A549 (cell line): Measurements from ENCODE around the gene CRYGN. TPM values are rescaled to one million over a fixed set of nuclear protein-coding genes. Genes with fewer than 3 reads are reported as not detected.

Experiments used
- ATAC-seq, 2 experiments: fragments of 200-7000 bp in 1 of 2; fragments of >200 bp in 1 of 2; cut with Nextera tagmentation in 1 of 2; cut with Tn5 transposase in 1 of 2; 3 replicates each; pipeline versions ENCODE4 v1.8.0 to v1.9.1; 2018 to 2020; ENCODE audit warnings: mild to moderate bottlenecking in 1 of 2, moderate library complexity in 1 of 2
- CTCF ChIA-PET: fragments of 300-600 bp; sonication (Branson Sonifier 250); formaldehyde crosslinking; extraction: SDS; loops from one replicate; lab custom pipeline; 2021; ENCODE audit warnings: antibody characterized with exemption, inconsistent platforms; lab: Yijun Ruan, JAX
- POLR2A ChIA-PET: fragments of 350-600 bp; formaldehyde crosslinking; extraction: SDS; loops from one replicate; lab custom pipeline; 2021; ENCODE audit warnings: antibody characterized with exemption, inconsistent platforms; lab: Yijun Ruan, JAX
- DNase-seq, 2 experiments: peaks; one replicate each; pipeline versions ENCODE4 v3.0.0 to v3.0.0-alpha.2; 2011 to 2016; ENCODE audit warnings: low read depth in 1 of 2, low spot score in 1 of 2
- FAIRE-seq: peaks from 2 replicates; lab custom pipeline; 2011; peaks lifted over from hg19 to GRCh38; lab: Jason Lieb, UNC
- H3K27ac ChIP-seq, 2 experiments: fragments of >200 bp; sonication (Bioruptor Twin); formaldehyde crosslinking; 3 replicates each; pipeline ENCODE4 v1.5.1; 2016 to 2017
- H3K4me1 ChIP-seq: fragments of >200 bp; sonication (Bioruptor Twin); formaldehyde crosslinking; 3 replicates; pipeline ENCODE4 v1.6.1; 2016
- H3K4me2 ChIP-seq: fragments of >200 bp; sonication (Bioruptor Twin); formaldehyde crosslinking; 3 replicates; pipeline ENCODE4 v1.6.1; 2016
- H3K4me3 ChIP-seq: fragments of >200 bp; sonication (Bioruptor Twin); formaldehyde crosslinking; 3 replicates; pipeline ENCODE4 v1.5.1; 2016
- H3K9me3 ChIP-seq: fragments of >200 bp; sonication (Bioruptor Twin); formaldehyde crosslinking; 3 replicates; pipeline ENCODE4 v1.6.1; 2016
- BHLHE40 ChIP-seq: IDR thresholded peaks from 2 replicates; pipeline ENCODE4 v1.6.1; 2012; ENCODE audit warnings: low read depth, low read length, inconsistent platforms
- CBX8 ChIP-seq: fragments of 200-600 bp; sonication (generic); IDR thresholded peaks from 2 replicates; pipeline ENCODE4 v1.6.1; 2016
- EHF ChIP-seq: fragments of 250-450 bp; sonication (Bioruptor Pico); IDR thresholded peaks from 2 replicates; pipeline ENCODE4 v1.5.0; 2020; ENCODE audit warnings: mild to moderate bottlenecking
- EHMT2 ChIP-seq: fragments of 200-600 bp; sonication (generic); IDR thresholded peaks from 2 replicates; pipeline ENCODE4 v1.6.1; 2016; ENCODE audit warnings: antibody characterized with exemption, low read depth, mild to moderate bottlenecking, moderate library complexity
- FOSB ChIP-seq: fragments of 250-450 bp; sonication (Bioruptor Pico); IDR thresholded peaks from 2 replicates; pipeline ENCODE4 v1.5.0; 2020; ENCODE audit warnings: mild to moderate bottlenecking, moderate library complexity
- FOSL2 ChIP-seq, 2 experiments: fragments of 450-650 bp in 1 of 2; fragments of >200 bp in 1 of 2; sonication (Bioruptor Twin) in 1 of 2; formaldehyde crosslinking; IDR thresholded peaks; 2 replicates each; pipeline versions ENCODE4 v1.5.0 to v1.6.1; 2016 to 2020; ENCODE audit warnings: mild to moderate bottlenecking in 1 of 2, moderate library complexity in 1 of 2
- GATA3 ChIP-seq: IDR thresholded peaks from 2 replicates; pipeline ENCODE4 v1.6.1; 2012; ENCODE audit warnings: borderline replicate concordance
- HDAC2 ChIP-seq: fragments of 200-600 bp; sonication (generic); IDR thresholded peaks from 2 replicates; pipeline ENCODE4 v1.6.1; 2016
- HEYL ChIP-seq: fragments of 250-450 bp; sonication (Bioruptor Pico); IDR thresholded peaks from 2 replicates; pipeline ENCODE4 v1.8.0; 2021; ENCODE audit warnings: mild to moderate bottlenecking, moderate library complexity
- HOXA7 ChIP-seq: fragments of 250-450 bp; sonication (Bioruptor Pico); IDR thresholded peaks from 2 replicates; pipeline ENCODE4 v1.5.0; 2020; ENCODE audit warnings: mild to moderate bottlenecking, moderate library complexity
- HOXB13 ChIP-seq: fragments of 250-450 bp; sonication (Bioruptor Pico); IDR thresholded peaks from 2 replicates; pipeline ENCODE4 v1.5.0; 2020; ENCODE audit warnings: low read depth, mild to moderate bottlenecking, moderate library complexity
- JUN ChIP-seq, 2 experiments: fragments of >200 bp; sonication (Bioruptor Twin); formaldehyde crosslinking; IDR thresholded peaks; 2 replicates in 1 of 2; 3 replicates in 1 of 2; pipeline ENCODE4 v1.6.1; 2016 to 2017
- JUNB ChIP-seq: fragments of >200 bp; sonication (Bioruptor Twin); formaldehyde crosslinking; IDR thresholded peaks from 2 replicates; pipeline ENCODE4 v1.6.1; 2016
- MYC ChIP-seq: IDR thresholded peaks from 2 replicates; pipeline ENCODE4 v1.6.1; 2012; ENCODE audit warnings: mild to moderate bottlenecking, inconsistent platforms, low read length, improper control_type of control experiment, borderline replicate concordance
- NR3C1 ChIP-seq: fragments of >200 bp; sonication (Bioruptor Twin); formaldehyde crosslinking; IDR thresholded peaks from 3 replicates; pipeline ENCODE4 v1.6.1; 2017
- PBX3 ChIP-seq: IDR thresholded peaks from 2 replicates; pipeline ENCODE4 v1.6.1; 2012
- POLR2A ChIP-seq: IDR thresholded peaks from 2 replicates; pipeline ENCODE4 v1.6.1; 2012; ENCODE audit warnings: mild to moderate bottlenecking, low read length
- RARB ChIP-seq: fragments of 250-450 bp; sonication (Bioruptor Pico); IDR thresholded peaks from 2 replicates; pipeline ENCODE4 v1.8.0; 2021; ENCODE audit warnings: mild to moderate bottlenecking, moderate library complexity
- RNF2 ChIP-seq: fragments of 200-600 bp; sonication (generic); IDR thresholded peaks from 2 replicates; pipeline ENCODE4 v1.6.1; 2016; ENCODE audit warnings: low read depth, mild to moderate bottlenecking, antibody characterized with exemption, moderate library complexity, borderline replicate concordance
- SMC3 ChIP-seq: fragments of >200 bp; sonication (Bioruptor Twin); formaldehyde crosslinking; IDR thresholded peaks from 3 replicates; pipeline ENCODE4 v1.6.1; 2018; ENCODE audit warnings: inconsistent platforms
- TFCP2L1 ChIP-seq: fragments of 250-450 bp; sonication (Bioruptor Pico); IDR thresholded peaks from 2 replicates; pipeline ENCODE4 v1.5.0; 2021; ENCODE audit warnings: mild to moderate bottlenecking
- TP53 ChIP-seq: fragments of 250-450 bp; sonication (Bioruptor Pico); IDR thresholded peaks from 2 replicates; pipeline ENCODE4 v1.5.0; 2021; ENCODE audit warnings: mild to moderate bottlenecking, moderate library complexity
- ZC3H11A ChIP-seq: fragments of 450-650 bp; IDR thresholded peaks from 2 replicates; pipeline ENCODE4 v1.6.1; 2014; ENCODE audit warnings: antibody characterized with exemption, mild to moderate bottlenecking
- ZFP36 ChIP-seq: fragments of 450-650 bp; IDR thresholded peaks from 2 replicates; pipeline ENCODE4 v1.6.1; 2014; ENCODE audit warnings: borderline replicate concordance; ENCODE audit not compliant: partially characterized antibody
- ZNF302 ChIP-seq: fragments of 250-450 bp; sonication (Bioruptor Pico); IDR thresholded peaks from 2 replicates; pipeline ENCODE4 v1.9.0; 2021; ENCODE audit warnings: inconsistent platforms, mild to moderate bottlenecking, moderate library complexity
- WGBS: methylation state at CpG from one replicate; pipeline ENCODE4 v1.1.6; 2017; ENCODE audit errors: missing lambda C conversion rate; 5-methylcytosine and 5-hydroxymethylcytosine counted together
- polyA plus RNA-seq, 4 experiments: library from polyadenylated mRNA; depleted of rRNA in 3 of 4; stranded (reverse); fragments of >200 nt; fragmentation: RNase III in 1 of 4; extraction: RNeasy Plus Mini Kit Qiagen cat#74134 plus additional on column Dnase treatment in 1 of 4; gene quantifications; 2 replicates in 3 of 4; 3 replicates in 1 of 4; pipeline ENCODE4 v1.2.3, GENCODE V29; 2011 to 2017
- TF ChIP-seq, protein P1 (sequence below): fragments of >200 bp; sonication (Bioruptor Twin); formaldehyde crosslinking; IDR thresholded peaks from 3 replicates; pipeline ENCODE4 v1.5.1; 2016

Gene CRYGN
- polyA plus RNA-seq, 2 of the 4 experiments (the other 2 are of a cell fraction) = not detected

- Histone ChIP-seq H3K4me2 (no peak overlapping the region), H3K4me1 (peaks cover 23% of the 10 kb centered on the region), H3K27ac (no peak overlapping the region), H3K9me3 (peaks cover 8% of the 10 kb centered on the region), H3K4me3 (no peak overlapping the region)
- FAIRE-seq (no peak), ATAC-seq (no peak), DNase-seq (no peak)
- no peak for TF ChIP-seq HEYL
- TF ChIP-seq, protein P1, sequence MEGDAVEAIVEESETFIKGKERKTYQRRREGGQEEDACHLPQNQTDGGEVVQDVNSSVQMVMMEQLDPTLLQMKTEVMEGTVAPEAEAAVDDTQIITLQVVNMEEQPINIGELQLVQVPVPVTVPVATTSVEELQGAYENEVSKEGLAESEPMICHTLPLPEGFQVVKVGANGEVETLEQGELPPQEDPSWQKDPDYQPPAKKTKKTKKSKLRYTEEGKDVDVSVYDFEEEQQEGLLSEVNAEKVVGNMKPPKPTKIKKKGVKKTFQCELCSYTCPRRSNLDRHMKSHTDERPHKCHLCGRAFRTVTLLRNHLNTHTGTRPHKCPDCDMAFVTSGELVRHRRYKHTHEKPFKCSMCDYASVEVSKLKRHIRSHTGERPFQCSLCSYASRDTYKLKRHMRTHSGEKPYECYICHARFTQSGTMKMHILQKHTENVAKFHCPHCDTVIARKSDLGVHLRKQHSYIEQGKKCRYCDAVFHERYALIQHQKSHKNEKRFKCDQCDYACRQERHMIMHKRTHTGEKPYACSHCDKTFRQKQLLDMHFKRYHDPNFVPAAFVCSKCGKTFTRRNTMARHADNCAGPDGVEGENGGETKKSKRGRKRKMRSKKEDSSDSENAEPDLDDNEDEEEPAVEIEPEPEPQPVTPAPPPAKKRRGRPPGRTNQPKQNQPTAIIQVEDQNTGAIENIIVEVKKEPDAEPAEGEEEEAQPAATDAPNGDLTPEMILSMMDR = no peak
- TF ChIP-seq MYC = no peak
- no peak for TF ChIP-seq ZC3H11A
- no peak for TF ChIP-seq GATA3
- TF ChIP-seq TP53 (CRISPR knock-in tag) = no peak
- no peak for TF ChIP-seq SMC3
- no peak for TF ChIP-seq HOXB13 (CRISPR knock-in tag)
- no peak for TF ChIP-seq EHF
- TF ChIP-seq CBX8 = no peak
- no peak for TF ChIP-seq HOXA7 (CRISPR knock-in tag)
- no peak for TF ChIP-seq ZNF302 (CRISPR knock-in tag)
- no peak for TF ChIP-seq FOSB
- TF ChIP-seq JUN (IDR thresholded peaks at IDR 0.05) = no peak
- no peak for TF ChIP-seq TFCP2L1
- no peak for TF ChIP-seq NR3C1
- TF ChIP-seq HDAC2 = no peak
- TF ChIP-seq PBX3 = no peak
- no peak for TF ChIP-seq FOSL2 (IDR thresholded peaks at IDR 0.05)
- TF ChIP-seq FOSL2 (CRISPR knock-in tag; IDR thresholded peaks at IDR 0.05) = no peak
- no peak for TF ChIP-seq BHLHE40
- 69% methylated on average over 4 of the region's 4 CpGs for WGBS
- ChIA-PET CTCF (interaction anchor here (0.6 to 10.9 kb wide), 7 partner anchors 8 to 616 kb away, joined by 3 to 89 read pairs (median 5); no protein-coding TSS in a partner anchor), POLR2A (no interaction called here)
Observed at GRCh38 chr7:151456782-151457181, 16.8 kb upstream of the CRYGN start.

- DNase-seq (no peak), ATAC-seq (no peak), FAIRE-seq (no peak)
- Histone ChIP-seq H3K27ac (no peak overlapping the region), H3K9me3 (0 out of 3 replicates have a peak, but pooled peaks cover 4% of the 10 kb centered on the region), H3K4me2 (no peak overlapping the region), H3K4me3 (no peak overlapping the region), H3K4me1 (peaks cover 23% of the 10 kb centered on the region)
- CTCF ChIA-PET = interaction anchor here (0.8 to 10.9 kb wide), 4 partner anchors 7 to 88 kb away, joined by 3 to 89 read pairs (median 7); no protein-coding TSS in a partner anchor
- no peak for TF ChIP-seq HDAC2
- TF ChIP-seq RARB = no peak
- TF ChIP-seq SMC3 = no peak
- TF ChIP-seq HOXA7 (CRISPR knock-in tag) = no peak
- no peak for TF ChIP-seq ZFP36
- TF ChIP-seq JUNB = no peak
- no peak for TF ChIP-seq POLR2A
- TF ChIP-seq RNF2 = no peak
- TF ChIP-seq NR3C1 = no peak
- no peak for TF ChIP-seq HOXB13 (CRISPR knock-in tag)
- TF ChIP-seq EHMT2 = no peak
- no peak for TF ChIP-seq PBX3
- TF ChIP-seq FOSB = no peak
- POLR2A ChIA-PET = no interaction called here
- WGBS = 82% methylated on average over 5 of the region's 5 CpGs
Observed at GRCh38 chr7:151456276-151456675, 16.3 kb upstream of the CRYGN start.
